SK-N-SH (cell line): ENCODE measurements around the gene POTEF.
"Not testable (repeated sequence)": the region's sequence is repeated elsewhere in the genome, so short reads cannot be mapped to it uniquely, and the experiment has no call there.

ENCODE experiments used
- CTCF ChIP-seq: fragments of 200-600 bp; sonication (generic); IDR thresholded peaks from 2 replicates; pipeline ENCODE4 v1.6.1; 2017; ENCODE audit warnings: antibody characterized with exemption, mild to moderate bottlenecking, moderate library complexity
- ELF1 ChIP-seq: IDR thresholded peaks from 2 replicates; pipeline ENCODE4 v1.4.0; 2012
- EP300 ChIP-seq, 2 experiments: IDR thresholded peaks; 2 replicates each; pipeline versions ENCODE4 v1.4.0 to v1.6.1; 2012; ENCODE audit warnings: borderline replicate concordance in 1 of 2, low read depth in 1 of 2, low read length in 1 of 2
- FOSL2 ChIP-seq: IDR thresholded peaks from 2 replicates; pipeline ENCODE4 v1.4.0; 2012; ENCODE audit warnings: low read depth, mild to moderate bottlenecking, moderate library complexity, borderline replicate concordance
- FOXJ3 ChIP-seq: sonication (generic); formaldehyde crosslinking; IDR thresholded peaks from 2 replicates; pipeline ENCODE4 v1.5.1; 2020; ENCODE audit warnings: mild to moderate bottlenecking, missing genetic modification reagents
- FOXM1 ChIP-seq: IDR thresholded peaks from 2 replicates; pipeline ENCODE4 v1.4.0; 2012; ENCODE audit warnings: low read depth, mild to moderate bottlenecking
- MAX ChIP-seq: IDR thresholded peaks from 2 replicates; pipeline ENCODE4 v1.4.0; 2012; ENCODE audit warnings: low read depth
- NFIC ChIP-seq: IDR thresholded peaks from 2 replicates; pipeline ENCODE4 v1.4.0; 2012; ENCODE audit warnings: borderline replicate concordance
- POLR2AphosphoS5 ChIP-seq: IDR thresholded peaks from 2 replicates; pipeline ENCODE4 v1.6.1; 2012; ENCODE audit warnings: low read depth, low read length
- REST ChIP-seq: IDR thresholded peaks from 2 replicates; pipeline ENCODE4 v1.6.1; 2012; ENCODE audit warnings: mild to moderate bottlenecking, low read depth, low read length, moderate library complexity
- RFX5 ChIP-seq: IDR thresholded peaks from 2 replicates; pipeline ENCODE4 v1.6.1; 2012; ENCODE audit warnings: mild to moderate bottlenecking, improper control_type of control experiment, low read length
- SMC3 ChIP-seq: IDR thresholded peaks from 2 replicates; pipeline ENCODE4 v1.6.1; 2012; ENCODE audit warnings: low read depth, low read length, improper control_type of control experiment
- USF2 ChIP-seq: fragments of 150-350 bp; IDR thresholded peaks from 2 replicates; pipeline ENCODE4 v1.6.1; 2017; ENCODE audit warnings: antibody characterized with exemption, low read length, low read depth, borderline replicate concordance
- YY1 ChIP-seq: IDR thresholded peaks from 2 replicates; pipeline ENCODE4 v1.4.0; 2012; ENCODE audit warnings: low read depth, mild to moderate bottlenecking

GRCh38 chr2:130155956-130156623, 27.1 kb upstream of the POTEF start:
- TF ChIP-seq CTCF (peak; percentile 59), SMC3 (peak; percentile 35; the same call in 1 of the 2 replicates)
- not testable (repeated sequence) for TF ChIP-seq ELF1; FOSL2; MAX; FOXJ3 (CRISPR knock-in tag); YY1; RFX5; EP300 (IDR thresholded peaks at IDR 0.05; ENCODE audit: borderline replicate concordance in 1 of 2, low read depth in 1 of 2, low read length in 1 of 2); POLR2AphosphoS5; REST; NFIC; FOXM1; USF2
